SKM-1 (cell line): ENCODE results near the gene PLTP.
"Not testable (repeated sequence)": the region's sequence is repeated elsewhere in the genome, so short reads cannot be mapped to it uniquely, and the experiment has no call there.

Experiments used
- DNase-seq: peaks from one replicate; lab custom pipeline; 2025; ENCODE audit not compliant: unreplicated experiment; lab: John Stamatoyannopoulos, UW

PLTP gene

GRCh38 chr20:45911486-45912343, at the start of gene PLTP:
TSS of gene PLTP (minus strand) at chr20:45912155. CDS start at chr20:45911452, 703 bp downstream.
- no peak for DNase-seq

DNA sequence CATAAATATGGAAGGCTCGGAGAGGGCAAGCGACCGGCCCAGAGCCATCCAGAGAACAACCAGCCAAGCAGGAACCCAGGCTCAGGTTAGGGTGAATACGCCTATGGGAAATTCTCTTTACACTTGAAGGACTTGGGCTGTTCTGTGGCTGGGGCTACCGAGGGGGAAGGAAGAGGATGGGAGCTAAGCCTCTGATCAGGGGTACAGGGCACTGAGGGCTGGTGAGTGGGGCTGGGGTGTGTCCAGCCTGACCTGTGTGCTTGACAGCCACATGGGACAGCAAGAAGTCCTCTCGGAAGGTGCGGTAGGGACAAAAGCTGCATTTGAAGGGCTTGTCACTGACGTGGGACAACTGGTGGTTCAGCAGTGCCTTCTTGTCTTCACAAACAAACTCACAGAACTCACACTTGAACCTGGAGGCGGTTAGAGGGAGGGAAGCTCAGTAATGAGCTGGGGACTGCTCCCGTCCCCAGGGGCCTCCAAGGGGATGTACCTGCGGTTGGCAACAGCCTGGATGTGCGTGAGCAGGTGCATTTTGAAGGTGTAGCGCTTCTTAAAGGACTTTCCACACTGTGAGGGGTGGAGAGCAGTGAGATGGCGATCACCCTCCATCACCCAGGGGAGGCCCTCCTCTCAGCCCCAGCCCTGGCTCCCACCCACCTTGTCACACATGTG, 48.1 kb upstream of the PLTP start:
- no peak for DNase-seq

GRCh38 chr20:45959126-45959525, 47.2 kb upstream of the PLTP start:
- DNase-seq, result no peak

- DNase-seq, result no peak
These were observed 46.6 kb upstream of the PLTP start for GRCh38 chr20:45958593-45958992.

- DNase-seq, result no peak
These were observed 45.3 kb upstream of the PLTP start for GRCh38 chr20:45957021-45957941.

DNA sequence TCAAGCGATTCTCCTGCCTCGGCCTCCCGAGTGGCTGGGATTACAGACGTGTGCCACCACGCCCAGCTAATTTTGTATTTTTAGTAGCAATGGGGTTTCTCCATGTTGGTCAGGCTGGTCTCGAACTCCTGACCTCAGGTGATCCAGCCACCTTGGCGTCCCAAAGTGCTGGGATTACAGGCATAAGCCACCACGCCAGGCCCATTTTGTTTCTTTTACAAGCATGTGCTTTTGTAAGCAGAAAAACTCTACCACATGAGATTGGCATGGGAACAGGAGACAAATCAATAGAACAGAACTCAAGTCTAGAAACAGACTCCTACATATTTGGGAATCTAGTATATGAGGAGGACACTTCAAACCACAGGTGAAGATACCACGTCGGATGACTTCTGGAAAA, 44.4 kb upstream of the PLTP start:
- DNase-seq, result not testable (repeated sequence)

GRCh38 chr20:45953672-45954071, 41.7 kb upstream of the PLTP start:
- DNase-seq, result no peak

DNA sequence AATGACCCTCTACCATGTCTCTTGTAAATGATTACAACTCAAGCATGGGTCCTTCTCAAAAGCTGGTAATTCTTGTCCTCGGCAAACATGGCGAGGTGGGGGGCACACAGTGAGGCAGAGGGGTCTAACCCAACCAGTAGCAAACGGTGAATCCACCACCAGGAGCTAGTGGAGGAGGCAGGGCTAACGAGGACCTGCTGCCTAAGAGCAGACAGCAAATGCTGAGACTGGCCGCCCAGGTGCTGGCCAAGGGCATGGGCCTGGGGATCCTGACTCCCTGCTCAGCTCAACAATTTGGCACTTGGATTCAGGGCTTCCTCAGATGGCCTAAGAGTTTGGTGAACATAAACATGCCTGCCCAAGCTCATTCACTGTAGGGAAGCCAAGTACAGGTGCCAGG, 40.9 kb upstream of the PLTP start:
- DNase-seq, result no peak

DNA sequence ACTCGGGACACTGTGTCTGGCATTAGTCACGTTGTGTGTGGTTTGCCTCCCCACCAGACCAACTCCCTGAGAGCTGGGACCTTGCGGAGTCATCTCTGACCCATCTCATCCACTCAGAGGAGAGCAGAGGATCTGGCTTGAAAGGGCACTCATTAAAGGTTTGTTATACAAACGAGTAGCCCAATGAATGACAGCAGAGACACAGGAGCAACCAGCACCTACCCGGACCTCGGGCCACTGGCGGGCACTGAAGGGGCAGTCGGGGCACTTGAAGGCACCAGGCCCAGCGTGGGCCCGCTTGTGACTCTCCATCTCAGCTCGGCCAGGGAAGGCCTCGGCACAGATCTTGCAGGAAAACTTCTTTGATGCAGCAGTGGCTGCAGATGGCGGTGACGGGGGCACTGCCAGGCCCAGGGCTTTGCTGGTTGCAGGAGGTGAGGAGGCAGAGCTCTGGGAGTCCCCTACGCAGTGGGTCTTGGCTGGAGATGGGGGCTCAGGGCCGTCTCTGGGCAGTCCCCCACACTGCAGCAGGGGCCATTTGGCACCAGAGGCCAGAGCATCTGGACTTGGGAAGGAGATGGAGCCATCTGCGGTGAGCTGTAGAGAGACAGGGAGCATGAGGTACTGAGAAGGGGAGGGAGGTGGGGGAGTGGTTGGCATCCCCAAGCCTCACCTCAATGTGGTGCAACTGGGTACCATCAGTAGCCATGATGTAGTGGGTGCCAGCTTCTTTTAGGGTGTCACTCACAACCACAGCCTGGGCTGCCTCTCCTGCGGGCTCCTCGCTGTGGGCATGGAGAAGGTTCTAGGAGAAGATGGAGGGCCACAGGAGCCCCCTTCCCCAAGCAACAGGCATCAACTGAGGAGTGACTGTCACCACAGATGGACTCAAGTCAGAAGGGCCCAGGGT, 40.2 kb upstream of the PLTP start:
- DNase-seq, result no peak

GRCh38 chr20:45950330-45950646, 38.3 kb upstream of the PLTP start:
- DNase-seq, result no peak

DNA sequence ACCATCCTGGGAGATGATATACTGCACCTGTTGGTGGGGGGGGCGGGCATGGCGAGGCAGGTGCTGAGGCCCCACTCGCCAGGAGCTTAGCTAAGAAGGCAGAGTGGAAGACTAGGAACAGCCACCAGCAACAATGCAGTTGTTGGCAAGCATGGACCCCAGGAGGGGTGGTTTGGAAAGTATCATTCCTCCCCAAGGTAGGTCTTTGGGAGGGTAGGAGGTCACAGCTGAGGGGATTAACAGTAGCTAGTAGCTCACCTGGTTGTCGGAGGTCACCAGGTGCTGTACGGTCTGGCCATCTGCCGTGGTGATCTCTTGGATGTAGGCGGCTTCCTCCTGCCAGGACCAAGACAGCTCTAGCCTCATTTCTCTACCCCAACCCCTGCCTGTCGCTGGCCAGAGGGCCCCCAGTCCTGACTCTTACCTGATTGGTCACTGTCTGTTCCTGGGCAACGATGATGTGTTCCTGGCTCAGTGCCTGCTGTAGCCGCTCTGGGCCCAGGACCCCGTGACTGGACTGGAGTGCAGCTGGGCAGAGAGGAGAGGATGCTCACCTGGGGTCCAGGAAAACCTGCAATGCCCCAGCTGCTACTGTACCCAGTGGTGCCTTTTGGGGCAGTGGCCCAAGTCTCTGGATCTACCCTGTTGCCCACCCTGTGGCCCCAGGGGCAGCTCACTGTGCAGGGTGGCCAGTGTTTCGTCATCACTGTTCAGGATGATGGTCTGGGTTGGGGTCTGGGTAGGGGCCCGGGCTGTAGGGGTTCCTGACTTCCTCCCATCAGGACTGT, 37.8 kb upstream of the PLTP start:
- no peak for DNase-seq

DNA sequence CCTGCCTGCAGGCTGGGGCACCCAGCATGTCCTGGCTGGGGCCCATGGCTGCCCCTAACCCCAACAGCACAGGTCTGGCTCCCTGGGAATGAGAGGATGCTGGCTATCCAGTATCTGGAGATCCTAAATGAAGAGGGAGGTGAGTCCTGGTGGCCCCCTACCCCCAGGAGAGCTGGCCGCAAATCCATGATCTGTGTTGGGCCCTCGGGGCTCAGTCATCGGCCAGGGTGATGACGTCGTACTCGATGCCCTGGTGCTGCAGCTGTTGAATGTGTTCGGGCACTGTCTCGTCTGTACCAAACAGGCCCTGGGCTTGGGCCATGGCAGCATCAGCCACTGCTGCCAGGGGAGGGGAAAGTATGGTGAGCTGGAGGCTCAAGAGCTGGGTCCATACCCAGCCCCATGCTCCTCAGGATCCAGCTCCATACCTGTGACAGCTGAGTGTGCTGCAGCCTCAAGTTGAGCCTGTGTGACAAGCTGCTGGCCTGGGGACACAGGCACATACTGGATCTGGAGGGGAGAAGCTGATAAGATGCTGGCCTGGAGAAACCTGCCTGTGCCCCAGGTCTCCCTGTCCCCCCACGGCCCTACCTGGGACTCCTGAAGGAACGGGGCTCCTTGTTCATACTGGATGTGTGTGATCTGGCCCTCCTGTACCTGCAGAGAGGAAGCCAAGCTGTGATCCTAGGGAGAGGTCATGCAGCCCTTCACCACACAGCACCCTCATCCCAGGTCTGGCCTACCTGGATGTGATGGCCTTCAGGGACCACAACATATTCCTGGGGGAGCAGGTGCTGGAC, 37.0 kb upstream of the PLTP start:
- DNase-seq, result no peak

- no peak for DNase-seq
These were observed 36.3 kb upstream of the PLTP start for GRCh38 chr20:45948261-45948733.

DNA sequence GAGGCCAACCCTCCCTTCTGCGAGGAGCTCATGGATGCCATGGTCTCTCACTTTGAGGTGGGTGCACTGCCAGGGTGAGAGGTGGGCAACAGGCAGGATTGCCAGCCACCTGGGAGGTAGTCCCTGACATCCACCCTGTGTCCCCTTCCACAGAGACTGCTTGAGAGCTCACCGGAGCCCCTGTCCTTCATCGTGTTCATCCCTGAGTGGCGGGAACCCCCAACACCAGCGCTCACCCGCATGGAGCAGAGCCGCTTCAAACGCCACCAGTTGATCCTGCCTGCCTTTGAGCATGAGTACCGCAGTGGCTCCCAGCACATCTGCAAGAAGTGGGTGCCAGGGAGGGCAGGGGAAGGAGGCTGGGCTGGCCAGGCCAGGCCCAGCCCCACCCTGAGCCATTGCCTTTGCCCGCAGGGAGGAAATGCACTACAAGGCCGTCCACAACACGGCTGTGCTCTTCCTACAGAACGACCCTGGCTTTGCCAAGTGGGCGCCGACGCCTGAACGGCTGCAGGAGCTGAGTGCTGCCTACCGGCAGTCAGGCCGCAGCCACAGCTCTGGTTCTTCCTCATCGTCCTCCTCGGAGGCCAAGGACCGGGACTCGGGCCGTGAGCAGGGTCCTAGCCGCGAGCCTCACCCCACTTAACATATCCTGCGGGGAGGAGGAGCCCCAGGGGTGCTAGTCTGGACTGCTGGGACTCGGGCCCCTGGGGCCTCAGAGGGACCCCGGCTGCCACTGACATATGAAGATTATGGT, 35.3 kb upstream of the PLTP start:
- no peak for DNase-seq

DNA sequence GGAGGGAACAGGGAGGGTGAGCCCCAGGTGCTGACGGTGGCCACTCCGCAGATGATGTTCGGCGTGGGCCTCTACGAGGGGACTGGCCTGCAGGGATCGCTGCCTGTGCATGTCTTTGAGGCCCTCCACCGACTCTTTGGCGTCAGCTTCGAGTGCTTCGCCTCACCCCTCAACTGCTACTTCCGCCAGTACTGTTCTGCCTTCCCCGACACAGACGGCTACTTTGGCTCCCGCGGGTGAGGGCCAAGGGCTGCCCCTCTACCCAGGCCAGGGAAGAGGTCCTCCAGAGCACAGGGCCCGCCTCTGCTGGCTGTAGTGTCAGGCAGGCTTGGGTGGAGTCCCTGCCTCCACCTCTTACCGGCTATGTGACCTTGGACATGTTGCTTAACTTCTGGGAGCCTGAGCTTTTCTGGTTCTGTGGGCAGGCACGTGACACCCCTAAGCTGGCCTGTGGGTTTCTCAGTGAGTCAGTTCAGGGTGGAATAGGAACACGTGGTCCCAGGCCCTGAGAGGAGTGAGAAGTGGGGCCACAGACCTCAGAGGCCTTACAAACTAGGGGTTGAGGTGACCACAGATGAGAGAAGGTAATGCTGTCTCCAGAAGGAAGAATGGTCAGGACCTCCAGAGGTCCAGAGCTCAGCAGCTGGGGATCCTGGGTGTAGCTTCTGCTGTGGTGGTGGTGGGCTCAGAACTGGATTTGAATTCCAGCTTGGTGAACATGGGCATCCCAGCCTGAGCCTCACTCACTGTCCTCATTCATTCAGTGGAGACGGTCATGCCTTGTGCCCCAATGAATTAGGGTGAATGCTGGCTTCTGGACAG, 34.4 kb upstream of the PLTP start:
- DNase-seq, result peak; percentile 93

DNA sequence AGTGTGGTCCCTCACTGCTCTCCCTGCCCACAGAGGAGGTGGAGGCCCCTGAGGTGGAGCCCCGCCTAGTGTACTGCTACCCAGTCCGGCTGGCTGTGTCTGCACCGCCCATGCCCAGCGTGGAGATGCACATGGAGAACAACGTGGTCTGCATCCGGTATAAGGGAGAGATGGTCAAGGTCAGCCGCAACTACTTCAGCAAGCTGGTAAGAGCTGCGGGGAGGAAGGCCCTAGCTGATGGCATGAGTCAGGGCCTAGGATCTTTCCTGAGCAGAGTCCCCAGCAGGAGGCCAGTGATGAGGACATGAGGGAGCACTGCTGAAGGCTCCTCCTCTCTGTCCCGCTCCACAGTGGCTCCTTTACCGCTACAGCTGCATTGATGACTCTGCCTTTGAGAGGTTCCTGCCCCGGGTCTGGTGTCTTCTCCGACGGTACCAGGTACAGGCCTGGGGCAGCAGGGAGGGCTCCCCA, 33.8 kb upstream of the PLTP start:
- DNase-seq, result no peak
